Measurements from ENCODE around the gene RSPH6A.
A peak's percentile ranks its signal among the peaks of the same experiment; 100 is the strongest.

Gene RSPH6A

DNA sequence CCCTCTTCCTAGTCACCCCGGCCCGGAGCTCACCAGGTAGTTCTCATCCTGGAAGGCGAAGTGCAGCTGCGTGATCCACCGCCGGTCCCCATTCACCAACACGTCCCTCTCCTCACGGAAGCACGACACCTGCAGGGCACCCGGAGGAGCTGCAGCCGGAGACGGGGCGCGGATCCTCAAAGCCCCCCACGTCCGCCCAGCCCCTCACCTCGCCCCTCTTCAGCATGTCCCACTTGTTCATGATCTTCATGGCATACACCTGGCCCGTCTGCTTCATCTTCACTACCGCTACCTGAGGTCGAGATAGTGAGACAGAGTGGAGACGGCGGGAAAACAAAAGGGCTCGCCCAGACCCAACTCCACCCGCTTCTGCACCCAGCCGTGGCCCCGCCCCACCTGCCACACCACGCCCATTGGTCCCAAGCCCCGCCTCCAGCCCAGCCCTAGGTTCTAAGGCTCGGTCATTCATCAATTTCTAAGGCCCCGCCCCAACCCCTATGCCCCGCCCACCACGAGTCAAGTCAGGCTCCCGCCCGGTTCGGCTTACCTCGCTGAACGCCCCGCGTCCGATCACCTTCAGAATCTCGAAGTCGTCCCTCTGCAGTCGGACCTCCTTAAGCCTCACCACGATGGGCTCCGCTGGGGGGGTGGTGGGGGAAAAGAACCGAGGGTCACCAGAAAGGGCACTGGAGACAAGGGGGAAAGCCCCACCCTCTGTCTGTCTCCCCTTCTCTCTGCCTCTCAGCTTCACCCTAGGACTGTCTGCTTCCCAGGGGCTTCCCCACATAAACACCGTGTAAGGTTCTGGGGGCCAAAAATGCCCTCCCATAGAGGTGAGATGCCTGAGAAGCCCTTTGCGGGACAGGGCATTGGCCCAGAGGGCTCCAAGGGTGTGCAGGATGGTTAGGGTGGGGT, 35.6 kb downstream of the RSPH6A start:
- no peak for FAIRE-seq

DNA sequence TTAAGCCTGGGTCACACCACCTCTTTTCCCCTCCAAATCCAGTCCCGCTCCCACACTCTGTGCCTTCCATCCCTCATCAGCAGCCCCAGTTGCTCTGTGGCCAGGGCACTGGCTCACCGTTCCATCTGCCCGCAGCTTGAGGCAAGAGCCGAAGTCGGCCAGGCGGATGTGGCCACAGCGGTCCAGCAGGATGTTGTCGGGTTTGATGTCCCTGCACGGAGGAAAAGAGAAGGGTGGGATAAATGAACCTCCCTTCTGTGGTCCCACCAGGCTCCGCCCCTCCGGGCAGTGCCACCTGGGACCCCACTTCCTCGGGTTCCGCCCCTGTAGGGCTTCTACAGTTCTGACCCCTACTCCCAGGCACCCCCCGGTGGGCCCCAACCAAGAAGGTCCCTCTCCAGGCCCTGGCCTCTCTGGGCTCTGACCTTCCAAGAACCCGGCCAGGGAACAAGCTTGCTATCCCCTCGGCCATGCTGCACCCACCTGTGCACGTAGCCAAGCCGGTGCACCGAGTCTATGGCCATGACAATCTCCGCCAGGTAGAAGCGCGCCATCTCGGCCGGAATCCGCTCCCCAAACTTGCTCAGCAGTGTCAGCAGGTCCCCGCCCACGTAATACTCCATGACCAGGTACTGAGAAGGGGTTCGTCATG, 37.0 kb downstream of the RSPH6A start:
- no peak for FAIRE-seq

GRCh38 chr19:45777395-45777961, 37.6 kb downstream of the RSPH6A start:
- FAIRE-seq: no peak

DNA sequence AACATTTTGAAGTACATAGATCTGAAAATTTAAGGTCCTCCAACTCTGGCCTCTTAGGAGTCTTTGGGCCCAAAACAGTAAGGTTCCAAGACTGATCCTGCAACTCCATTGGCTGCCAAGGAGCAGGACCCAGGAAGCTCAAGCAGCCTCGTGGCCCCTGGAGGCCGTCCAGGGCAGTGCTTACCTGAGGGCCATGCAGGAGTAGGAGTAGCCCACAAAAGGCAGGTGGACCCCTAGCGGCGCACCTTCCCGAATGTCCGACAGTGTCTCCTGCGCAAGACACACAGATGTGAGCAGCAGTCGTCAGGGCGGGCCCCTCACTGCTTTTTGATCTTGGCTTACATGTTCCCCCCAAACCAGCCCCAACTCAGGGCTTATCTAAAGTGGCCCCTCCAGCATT, 40.3 kb downstream of the RSPH6A start:
- FAIRE-seq: no peak

- no peak for FAIRE-seq
Measured at GRCh38 chr19:45773384-45773783, 41.7 kb downstream of the RSPH6A start.

DNA sequence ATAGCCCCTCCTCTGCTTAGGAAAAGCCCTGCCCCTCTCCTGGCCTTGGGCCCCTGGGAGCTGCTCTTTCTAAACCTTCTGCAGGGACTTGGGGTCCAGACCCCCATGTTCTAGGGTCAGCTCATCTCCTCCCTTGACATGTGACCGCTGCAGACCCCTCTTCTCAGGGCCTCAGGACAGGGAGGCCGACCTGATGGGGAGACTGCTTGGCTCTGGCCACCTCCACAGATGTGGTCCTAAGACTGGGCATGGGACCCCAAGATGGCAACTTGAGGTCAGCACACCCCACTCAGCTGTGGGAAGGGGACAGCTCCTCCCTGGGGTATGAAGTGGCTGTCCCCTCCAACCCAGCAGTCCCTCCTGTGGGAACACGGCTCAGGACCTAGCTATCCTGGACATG, 42.2 kb downstream of the RSPH6A start:
- FAIRE-seq: no peak

DNA sequence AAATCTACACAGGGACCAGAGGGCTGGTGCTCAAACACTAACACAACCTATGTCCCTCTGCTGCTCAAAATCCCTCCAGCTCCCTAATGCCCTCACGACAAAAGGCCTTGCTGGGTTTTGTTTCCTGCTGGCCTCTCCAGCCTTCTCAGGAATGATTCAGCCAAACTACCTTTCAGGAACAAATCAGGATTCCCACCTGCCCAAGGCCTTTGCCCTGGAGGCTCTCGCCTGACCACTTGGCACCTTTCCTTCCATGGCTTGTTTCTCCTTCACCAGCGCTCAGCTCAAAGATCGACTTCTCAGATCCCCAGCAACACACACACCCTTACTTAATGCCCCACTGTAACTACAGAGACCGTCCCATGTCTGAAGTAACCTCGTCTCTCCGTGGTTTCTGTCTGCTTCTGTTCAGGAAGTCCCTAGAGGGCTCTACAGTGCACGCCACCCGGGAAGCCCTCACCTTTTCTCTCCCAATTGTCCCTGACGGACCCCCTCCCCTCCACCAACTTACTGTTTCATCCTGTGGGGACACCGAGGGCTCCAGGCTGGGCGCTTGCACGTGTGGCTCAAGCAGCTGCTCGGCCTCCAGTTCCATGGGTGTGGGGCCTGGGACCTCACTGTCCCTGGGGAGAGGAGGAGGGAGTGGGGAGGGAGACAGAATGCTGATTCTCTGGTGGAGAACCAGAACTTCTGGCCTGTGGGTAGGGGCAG, 42.8 kb downstream of the RSPH6A start:
- no peak for FAIRE-seq

DNA sequence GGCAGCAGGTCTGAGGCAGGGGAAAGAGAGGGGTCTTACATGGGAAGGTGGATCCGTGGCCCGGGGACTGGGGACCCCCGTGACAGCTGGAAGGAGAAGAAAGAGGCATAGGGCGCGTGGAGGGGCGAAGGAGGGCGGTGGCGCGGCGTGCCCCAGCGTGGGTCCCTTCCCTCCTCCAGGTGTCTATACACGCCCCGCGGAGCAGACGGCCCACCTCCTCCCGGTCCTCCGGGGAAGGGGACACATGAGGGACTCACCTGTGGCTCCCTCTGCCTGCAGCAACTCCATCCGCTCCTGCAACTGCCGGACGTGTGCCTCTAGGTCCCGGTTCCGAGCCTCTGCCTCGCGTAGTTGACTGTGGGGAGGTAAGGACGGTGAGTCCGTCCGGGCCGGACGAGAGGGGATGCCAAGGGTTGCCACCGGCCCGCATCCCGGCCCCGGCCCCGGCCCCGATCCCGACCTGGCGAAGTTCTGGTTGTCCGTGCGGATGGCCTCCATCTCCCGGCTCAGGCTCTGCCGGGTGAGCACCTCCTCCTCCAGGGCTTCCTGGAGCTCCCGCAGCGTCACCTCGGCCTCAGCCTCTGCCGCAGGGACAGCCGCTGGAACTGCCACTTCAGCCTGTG, 43.7 kb downstream of the RSPH6A start:
- FAIRE-seq: no peak

- FAIRE-seq: no peak
Measured at GRCh38 chr19:45770192-45771101, 44.7 kb downstream of the RSPH6A start.

GRCh38 chr19:45769821-45770191, 45.3 kb downstream of the RSPH6A start:
- FAIRE-seq: no peak

- peak; percentile 33 for FAIRE-seq
Measured at GRCh38 chr19:45768984-45769782, 45.9 kb downstream of the RSPH6A start, which contains the start of gene SIX5. TSS of gene SIX5 (minus strand) at chr19:45769252. CDS start at chr19:45768844, 408 bp downstream.

- no peak for FAIRE-seq
Measured at GRCh38 chr19:45768655-45768983, 46.5 kb downstream of the RSPH6A start.

DNA sequence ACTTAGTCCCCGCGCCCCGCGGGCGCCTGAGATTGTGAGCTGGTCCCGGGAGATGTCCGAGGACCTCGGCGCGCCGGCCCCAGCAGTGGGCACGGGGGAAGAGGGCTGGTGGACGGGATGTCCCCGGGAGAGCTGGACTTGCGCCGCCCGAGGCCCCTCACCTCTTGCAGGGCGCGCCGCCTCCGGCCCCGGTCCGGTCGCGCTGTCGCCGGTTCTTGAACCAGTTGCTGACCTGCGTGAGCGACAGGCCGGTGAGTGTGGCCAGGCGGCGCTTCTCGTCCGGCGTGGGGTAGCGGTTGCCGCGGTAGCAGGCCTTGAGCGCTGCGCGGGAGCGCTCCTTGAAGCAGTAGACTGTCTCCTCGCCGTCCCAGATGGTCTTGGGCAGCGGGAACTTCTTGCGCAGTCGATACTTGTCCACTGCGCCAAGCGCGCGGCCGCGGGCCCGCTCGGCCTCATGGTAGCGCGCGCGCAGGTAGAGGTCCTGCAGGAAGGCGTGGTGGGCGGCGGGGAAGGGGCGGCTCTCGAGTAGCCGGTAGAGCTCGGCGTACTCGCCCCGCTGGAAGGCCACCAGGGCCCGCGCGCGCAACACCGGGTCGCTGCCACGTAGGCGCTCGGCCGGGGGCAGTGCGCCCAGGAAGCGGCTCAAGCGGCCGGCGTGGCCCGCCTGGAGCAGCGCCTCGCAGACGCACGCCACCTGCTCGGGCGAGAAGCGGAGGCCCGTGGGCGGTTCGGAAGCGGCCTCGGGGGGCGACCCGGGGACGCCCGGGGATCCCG, 47.0 kb downstream of the RSPH6A start:
- FAIRE-seq: no peak

- FAIRE-seq: no peak
Measured at GRCh38 chr19:45767410-45767880, 47.7 kb downstream of the RSPH6A start.

GRCh38 chr19:45766869-45767346, 48.2 kb downstream of the RSPH6A start:
- FAIRE-seq: no peak

DNA sequence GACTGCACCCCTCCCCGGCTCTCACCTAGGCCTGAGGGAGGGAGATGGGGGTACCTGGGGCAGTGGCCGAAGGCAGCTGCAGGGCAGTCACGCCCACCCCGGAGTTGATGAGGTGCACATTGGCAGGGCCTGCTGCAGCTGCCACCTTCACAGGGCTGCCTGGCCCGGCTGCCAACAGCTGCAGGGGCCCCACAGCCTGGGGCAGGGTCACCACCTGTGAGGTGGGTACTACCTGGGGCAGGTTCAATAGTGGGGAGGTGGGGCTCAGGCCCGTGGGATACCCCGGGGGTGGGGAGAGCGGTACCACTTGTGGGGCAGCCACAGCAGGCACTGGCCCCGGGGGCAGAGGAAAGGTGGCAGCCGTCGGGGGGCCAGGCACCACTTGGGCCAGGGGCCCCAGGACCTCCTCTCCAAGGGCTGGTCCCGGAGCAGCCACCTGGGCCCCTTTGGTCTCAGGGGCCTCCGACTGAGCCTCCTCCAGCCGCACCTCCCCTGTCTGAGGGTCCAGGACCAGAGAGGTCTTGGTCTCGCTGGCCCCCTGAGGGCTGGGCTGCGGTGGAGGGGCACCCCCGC, 48.7 kb downstream of the RSPH6A start:
- no peak for FAIRE-seq

GRCh38 chr19:45765702-45766295, 49.3 kb downstream of the RSPH6A start:
- FAIRE-seq: no peak

DNA sequence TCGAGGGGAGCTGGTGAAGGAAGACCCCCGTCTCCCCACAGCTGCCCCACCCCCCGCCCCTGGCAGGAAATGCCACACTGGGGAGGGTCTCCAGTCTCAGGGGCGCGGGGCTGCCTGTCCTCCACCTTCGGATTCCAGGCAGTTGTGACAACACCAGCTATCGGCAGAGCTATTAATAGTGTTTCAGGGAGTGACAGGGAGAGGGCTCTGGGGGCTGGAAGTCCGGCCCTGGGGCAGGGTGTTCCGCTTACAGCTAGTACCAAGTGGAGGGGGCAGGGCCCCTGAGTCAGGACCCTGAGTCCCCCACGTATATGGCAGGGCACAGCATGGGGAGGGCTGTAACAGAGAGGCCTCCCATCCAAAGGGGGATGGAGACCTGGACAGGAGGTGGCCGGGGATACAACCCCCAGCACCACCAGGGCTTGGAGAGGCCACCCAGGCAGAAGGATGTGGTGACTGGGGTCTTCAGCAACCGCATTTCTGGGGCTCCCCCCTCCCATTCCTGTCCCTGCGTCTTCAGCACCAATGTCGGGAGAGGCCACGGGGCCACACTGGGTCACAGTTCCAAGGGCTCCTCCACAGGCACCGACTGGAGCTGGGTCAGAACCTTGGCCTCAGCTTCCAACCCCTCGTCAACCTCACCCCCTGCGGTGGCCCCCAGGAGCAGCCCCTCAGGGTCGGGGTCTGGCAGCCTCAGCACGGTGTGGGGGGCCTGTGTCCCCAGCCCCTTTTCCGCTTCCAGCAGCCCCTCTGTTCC, 50.0 kb downstream of the RSPH6A start:
- FAIRE-seq: no peak
